ENCODE measurements around the gene SPNS1. TPM values are rescaled to one million over a fixed set of nuclear protein-coding genes. Genes with fewer than 3 reads are reported as not detected.

Gene SPNS1
- total and polyA plus RNA-seq, 2 of the 8 experiments (the other 6 are each of a cell fraction or from before 2014, with no cell fraction given), result 48.8 to 66.9 TPM

DNA sequence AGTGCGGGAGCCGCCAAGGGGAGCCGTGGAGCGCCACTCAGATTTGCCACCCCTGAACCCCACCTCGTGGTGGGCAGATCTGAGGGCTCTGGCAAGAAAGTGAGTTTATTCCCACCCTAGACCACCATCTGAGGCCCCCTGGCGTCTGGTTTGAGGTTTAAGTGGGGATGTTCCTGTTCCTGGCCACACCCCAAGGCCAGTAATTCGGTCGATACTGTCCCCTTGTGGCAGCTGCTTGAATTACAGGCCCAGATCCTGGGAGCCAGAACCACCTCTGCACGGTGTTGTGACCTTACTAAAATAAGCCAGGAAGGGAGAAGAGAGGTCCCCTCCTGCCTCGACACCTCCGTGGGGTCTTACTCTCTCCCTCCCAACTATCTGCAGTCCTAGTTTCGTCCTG lies 6.9 kb downstream of the SPNS1 start:
- TF ChIP-seq, protein P1, sequence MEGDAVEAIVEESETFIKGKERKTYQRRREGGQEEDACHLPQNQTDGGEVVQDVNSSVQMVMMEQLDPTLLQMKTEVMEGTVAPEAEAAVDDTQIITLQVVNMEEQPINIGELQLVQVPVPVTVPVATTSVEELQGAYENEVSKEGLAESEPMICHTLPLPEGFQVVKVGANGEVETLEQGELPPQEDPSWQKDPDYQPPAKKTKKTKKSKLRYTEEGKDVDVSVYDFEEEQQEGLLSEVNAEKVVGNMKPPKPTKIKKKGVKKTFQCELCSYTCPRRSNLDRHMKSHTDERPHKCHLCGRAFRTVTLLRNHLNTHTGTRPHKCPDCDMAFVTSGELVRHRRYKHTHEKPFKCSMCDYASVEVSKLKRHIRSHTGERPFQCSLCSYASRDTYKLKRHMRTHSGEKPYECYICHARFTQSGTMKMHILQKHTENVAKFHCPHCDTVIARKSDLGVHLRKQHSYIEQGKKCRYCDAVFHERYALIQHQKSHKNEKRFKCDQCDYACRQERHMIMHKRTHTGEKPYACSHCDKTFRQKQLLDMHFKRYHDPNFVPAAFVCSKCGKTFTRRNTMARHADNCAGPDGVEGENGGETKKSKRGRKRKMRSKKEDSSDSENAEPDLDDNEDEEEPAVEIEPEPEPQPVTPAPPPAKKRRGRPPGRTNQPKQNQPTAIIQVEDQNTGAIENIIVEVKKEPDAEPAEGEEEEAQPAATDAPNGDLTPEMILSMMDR (IDR thresholded peaks at IDR 0.05; ENCODE audit: control extremely low read depth in 1 of 3, insufficient read depth in 1 of 3, low read depth in 1 of 3, low read length in 3 of 3), result peak; percentile 85 to 94 (median 88)
- TF ChIP-seq GABPA (IDR thresholded peaks at IDR 0.05; ENCODE audit: borderline replicate concordance, insufficient read depth, low read length) (no peak), CHD1 (IDR thresholded peaks at IDR 0.05; ENCODE audit: low read depth, low read length) (no peak), RAD21 (IDR thresholded peaks at IDR 0.05 in 1 of 2, conservative IDR thresholded peaks at IDR 0.05 in 1 of 2; ENCODE audit: low read depth in 2 of 2, low read length in 2 of 2) (peak; percentile 43 to 50; a peak in 3 of 4 replicates), RXRA (IDR thresholded peaks at IDR 0.05; ENCODE audit: insufficient read depth, low read depth, low read length) (no peak), BRCA1 (IDR thresholded peaks at IDR 0.05; ENCODE audit: low read depth, low read length) (no peak), YY1 (IDR thresholded peaks at IDR 0.05; ENCODE audit: low read depth, low read length) (no peak)
- no peak overlapping the region for H2BK120ac ChIP-seq (replicated peaks; ENCODE audit: low read depth, low read length)

More for the DNA sequence above, 6.9 kb downstream of the SPNS1 start:
- CTCF ChIA-PET (ENCODE audit: partially characterized antibody), result interaction anchor here (1.1 to 2.8 kb wide), 8 partner anchors 8 to 117 kb away, joined by 3 to 13 read pairs (median 4); no protein-coding TSS in a partner anchor
- Histone ChIP-seq H2AFZ (ENCODE audit: low read length) (no peak overlapping the region), H3K27ac (ENCODE audit: low read depth, low read length) (no peak overlapping the region), H4K20me1 (replicated peaks in 1 of 2; ENCODE audit: control insufficient read depth in 1 of 2, insufficient read depth in 2 of 2, low read length in 2 of 2) (peaks cover 2 to 3% of the 10 kb centered on the region in 2 experiments), H3K4me1 (replicated peaks in 1 of 4; ENCODE audit: control insufficient read depth in 3 of 4, insufficient read depth in 4 of 4, low read length in 3 of 4) (no peaks in the 10 kb centered on the region), H3K56ac (replicated peaks; ENCODE audit: insufficient read length, low read depth, low read length) (no peak overlapping the region), H3K4ac (replicated peaks; ENCODE audit: insufficient read length, low read depth, low read length) (no peak overlapping the region), H2BK5ac (ENCODE audit: low read depth, low read length) (no peak overlapping the region), H4K8ac (ENCODE audit: extremely low read depth, insufficient read depth, low read length) (no peak overlapping the region), H3K36me3 (ENCODE audit: control insufficient read depth in 2 of 4, insufficient read depth in 4 of 4, low read length in 3 of 4) (peaks cover 0 to 16% (median 5%) of the 10 kb centered on the region in 4 experiments; a peak in 5 of 8 replicates), H2BK20ac (ENCODE audit: low read length) (no peak overlapping the region), H3K79me2 (ENCODE audit: control insufficient read depth in 1 of 2, insufficient read depth in 2 of 2, low read length in 2 of 2) (no peaks in the 10 kb centered on the region), H3K23me2 (ENCODE audit: low read depth, low read length) (no peaks in the 10 kb centered on the region), H2BK15ac (ENCODE audit: low read length) (no peak overlapping the region), H2BK12ac (ENCODE audit: low read depth, low read length) (no peak overlapping the region), H2AK5ac (ENCODE audit: low read depth, low read length) (no peak overlapping the region), H3K9me3 (ENCODE audit: insufficient read depth in 2 of 2, low read depth in 1 of 2, low read length in 1 of 2) (peaks cover 5 to 7% of the 10 kb centered on the region in 2 experiments; a peak in 2 of 4 replicates), H4K91ac (replicated peaks; ENCODE audit: insufficient read length, low read length) (no peak overlapping the region), H3K4me2 (ENCODE audit: insufficient read depth in 1 of 2, low read depth in 2 of 2, low read length in 2 of 2) (no peak overlapping the region), H3K79me1 (ENCODE audit: low read depth, low read length) (peaks cover 4% of the 10 kb centered on the region; the same call in 1 of the 2 replicates), H3K14ac (ENCODE audit: insufficient read length) (no peak overlapping the region), H3K27me3 (replicated peaks in 1 of 4; ENCODE audit: control insufficient read depth in 3 of 4, extremely low read depth in 1 of 4, insufficient read depth in 3 of 4, low read length in 3 of 4) (no peaks in the 10 kb centered on the region), H4K5ac (ENCODE audit: insufficient read length, low read depth, low read length) (no peak overlapping the region), H3K23ac (ENCODE audit: insufficient read length) (no peak overlapping the region), H3K4me3 (ENCODE audit: extremely low read depth in 1 of 4, insufficient read depth in 2 of 4, low read depth in 3 of 4, low read length in 4 of 4) (no peak overlapping the region), H3K9ac (replicated peaks in 1 of 4; ENCODE audit: extremely low read depth in 1 of 4, low read depth in 3 of 4, low read length in 3 of 4) (no peak overlapping the region), H3K18ac (ENCODE audit: extremely low read depth, low read length) (no peak overlapping the region)
- WGBS, 2 experiments (ENCODE audit: extremely low coverage in 1 of 2, insufficient coverage in 1 of 2, insufficient read length in 1 of 2, insufficient replicate concordance in 2 of 2, low coverage in 1 of 2, low lambda C conversion rate in 2 of 2, missing lambda C conversion rate in 1 of 2), result 90% methylated on average over 11 of the region's 12 CpGs; no CpG with 5 or more reads in 1 of the 2 experiments
- DNase-seq (ENCODE audit: low read depth in 1 of 2, low spot score in 2 of 2) (peak in 1 of 2 experiments; percentile 90), FAIRE-seq (no peak)
- POLR2A ChIA-PET (ENCODE audit: partially characterized antibody), result interaction anchor here (1.1 to 2.0 kb wide), 3 partner anchors 8 to 12 kb away, joined by 3 to 5 read pairs (median 3); no protein-coding TSS in a partner anchor

Data from H1 (cell line).